Jurkat, Clone E6-1 (cell line): ENCODE measurements around the gene NIP7.
"Not testable (repeated sequence)": the region's sequence is repeated elsewhere in the genome, so short reads cannot be mapped to it uniquely, and the experiment has no call there.

Experiments used
- DNase-seq: peaks from one replicate; pipeline ENCODE4 v3.0.0-alpha.2; 2011; ENCODE audit warnings: low read depth, low spot score
- H3K4me3 ChIP-seq: 2 replicates; pipeline ENCODE4 v1.5.1; 2011; ENCODE audit warnings: mild to moderate bottlenecking, low read length, control low read depth, moderate library complexity

NIP7 gene

DNA sequence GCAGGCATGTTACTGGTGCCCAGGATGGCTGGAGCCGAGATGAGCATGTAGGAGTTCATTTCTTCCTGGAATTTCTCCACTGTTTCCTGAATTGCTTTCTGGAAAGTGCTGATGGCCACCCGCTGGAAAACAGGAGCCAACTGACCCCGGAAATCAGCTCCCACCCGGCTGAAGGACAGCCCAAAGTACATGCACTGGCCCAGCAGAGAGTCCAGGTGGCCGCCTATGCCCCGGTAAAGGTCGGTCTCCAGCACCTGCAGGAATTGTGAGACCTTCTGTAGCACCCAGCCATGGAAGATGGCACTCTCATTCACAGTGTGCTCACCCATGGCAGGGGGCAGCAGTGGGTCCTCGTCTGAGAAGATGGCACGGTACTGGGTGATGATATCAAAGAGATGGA lies 4.9 kb upstream of the NIP7 start:
- no peak for DNase-seq
- H3K4me3 ChIP-seq = no peak overlapping the region

DNA sequence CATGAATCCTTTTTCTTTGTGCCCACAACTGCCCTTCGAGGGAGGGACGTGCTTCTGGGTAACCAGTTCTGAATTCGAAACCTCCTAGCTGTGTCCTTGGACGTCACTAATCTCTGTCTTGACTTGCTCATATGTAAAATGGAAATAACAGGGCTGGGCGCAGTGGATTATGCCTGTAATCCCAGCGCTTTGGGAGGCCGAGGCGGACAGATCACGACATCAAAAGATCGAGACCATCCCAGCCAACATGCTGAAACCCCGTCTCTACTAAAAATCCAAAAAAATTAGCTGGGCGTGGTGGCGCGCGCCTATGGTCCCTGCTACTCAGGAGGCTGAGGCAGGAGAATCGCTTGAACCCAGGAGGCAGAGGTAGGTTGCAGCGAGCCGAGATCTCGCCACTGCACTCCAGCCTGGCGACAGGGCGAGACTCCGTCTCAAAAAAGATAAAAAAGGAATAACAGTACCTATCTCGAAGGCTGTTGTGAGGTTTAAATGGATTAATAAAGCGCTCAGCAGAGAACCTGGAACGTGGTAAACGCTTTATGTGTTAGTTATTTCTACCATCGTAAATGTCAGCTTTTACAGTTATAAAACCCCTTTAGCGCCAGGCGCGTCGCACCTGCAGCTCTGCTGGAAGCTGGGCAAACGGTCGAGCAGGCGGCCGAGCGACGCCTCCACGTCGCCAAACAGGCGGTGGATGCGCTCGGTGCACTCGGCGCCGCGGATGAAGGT lies 849 bp upstream of the NIP7 start:
- DNase-seq = no peak
- peak overlapping the region; percentile 89 for H3K4me3 ChIP-seq

DNA sequence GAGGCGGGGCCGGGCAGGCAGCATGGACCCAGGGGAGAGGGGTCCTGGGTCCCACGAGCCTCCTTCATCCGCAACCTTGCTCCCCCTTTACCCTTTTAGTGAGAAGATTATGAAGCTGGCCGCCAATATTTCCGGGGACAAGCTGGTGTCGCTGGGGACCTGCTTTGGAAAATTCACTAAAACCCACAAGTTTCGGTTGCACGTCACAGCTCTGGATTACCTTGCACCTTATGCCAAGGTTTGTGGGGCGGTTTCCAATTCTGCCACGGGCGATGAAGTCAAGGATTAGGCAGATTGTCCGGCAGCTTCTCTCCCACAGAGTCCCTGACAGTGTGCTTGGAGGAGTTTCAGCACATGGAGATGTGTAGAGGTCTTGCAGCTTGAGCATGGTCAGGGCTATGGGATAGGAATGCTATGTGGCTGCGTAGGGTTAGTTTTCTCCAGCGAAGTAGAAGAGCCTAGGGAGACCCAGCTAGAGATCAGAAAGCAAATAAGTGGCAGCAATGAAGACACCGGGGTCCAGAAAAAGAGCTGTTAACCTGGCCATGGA lies 598 bp downstream of the NIP7 start:
- DNase-seq = no peak
- peak overlapping the region; percentile 89 for H3K4me3 ChIP-seq

- no peak for DNase-seq
- H3K4me3 ChIP-seq = no peak overlapping the region
Observed at GRCh38 chr16:69344171-69344570, 4.6 kb downstream of the NIP7 start.

DNA sequence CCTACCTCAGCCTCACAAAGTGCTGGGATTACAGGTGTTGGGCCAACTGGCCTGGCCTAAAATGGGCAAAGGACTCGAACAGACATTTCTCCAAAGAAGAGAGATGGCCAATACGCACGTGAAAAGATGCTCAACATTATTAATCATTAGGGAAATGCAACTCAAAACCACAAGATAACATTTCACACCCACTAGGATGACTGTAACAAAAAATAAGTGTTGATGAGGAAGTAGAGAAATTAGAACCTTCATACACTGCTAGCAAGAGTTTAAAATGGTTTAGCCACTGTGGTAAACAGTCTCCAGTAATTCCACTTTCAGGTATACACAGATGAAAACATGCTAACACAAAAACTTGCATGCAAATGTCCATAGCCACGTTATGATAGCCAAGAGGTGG lies 6.4 kb downstream of the NIP7 start:
- H3K4me3 ChIP-seq = no peak overlapping the region
- DNase-seq = no peak

GRCh38 chr16:69346683-69347082 lies 7.1 kb downstream of the NIP7 start:
- no peak overlapping the region for H3K4me3 ChIP-seq
- no peak for DNase-seq

DNA sequence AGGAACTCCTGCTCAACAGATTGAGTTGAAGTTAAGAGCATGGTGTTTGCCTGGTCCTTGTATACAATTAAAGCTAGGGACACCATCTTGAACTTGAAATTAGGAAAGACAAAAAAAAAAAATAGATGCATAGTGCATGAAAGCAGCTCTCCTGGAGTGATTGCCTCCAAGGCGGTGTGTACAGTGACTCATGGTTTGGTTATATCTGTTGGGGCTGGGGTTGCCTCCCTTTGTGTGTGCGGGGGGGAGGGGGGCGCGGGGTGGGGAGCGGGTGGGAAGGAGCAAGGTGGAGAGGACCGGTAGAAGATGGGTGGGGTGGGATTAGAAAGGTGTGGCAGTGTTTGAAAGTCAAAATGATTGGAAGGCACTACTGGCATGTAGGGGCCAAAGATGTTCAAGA lies 8.7 kb downstream of the NIP7 start:
- no peak for DNase-seq
- no peak overlapping the region for H3K4me3 ChIP-seq

DNA sequence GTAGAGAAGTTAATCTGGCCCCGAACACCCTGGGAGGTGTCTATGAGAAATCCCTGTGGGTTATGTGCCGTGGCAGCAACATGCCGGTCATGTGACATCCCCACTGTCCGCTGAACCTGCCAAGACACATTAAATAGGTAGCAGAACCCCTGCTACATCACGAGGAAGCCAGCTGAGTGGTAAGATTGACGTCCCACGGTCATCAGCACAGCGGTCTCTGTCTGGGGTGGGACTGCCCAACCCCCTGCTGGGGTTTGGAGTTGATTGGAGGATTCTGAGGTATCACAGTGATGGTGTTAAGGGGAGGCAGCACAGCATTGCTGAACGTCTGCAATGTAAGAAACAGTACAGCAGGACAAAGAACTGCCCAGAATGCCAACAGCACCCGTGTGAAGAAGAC lies 10.0 kb downstream of the NIP7 start:
- no peak overlapping the region for H3K4me3 ChIP-seq
- DNase-seq = no peak

GRCh38 chr16:69350536-69351133 lies 11.1 kb downstream of the NIP7 start:
- no peak for DNase-seq

DNA sequence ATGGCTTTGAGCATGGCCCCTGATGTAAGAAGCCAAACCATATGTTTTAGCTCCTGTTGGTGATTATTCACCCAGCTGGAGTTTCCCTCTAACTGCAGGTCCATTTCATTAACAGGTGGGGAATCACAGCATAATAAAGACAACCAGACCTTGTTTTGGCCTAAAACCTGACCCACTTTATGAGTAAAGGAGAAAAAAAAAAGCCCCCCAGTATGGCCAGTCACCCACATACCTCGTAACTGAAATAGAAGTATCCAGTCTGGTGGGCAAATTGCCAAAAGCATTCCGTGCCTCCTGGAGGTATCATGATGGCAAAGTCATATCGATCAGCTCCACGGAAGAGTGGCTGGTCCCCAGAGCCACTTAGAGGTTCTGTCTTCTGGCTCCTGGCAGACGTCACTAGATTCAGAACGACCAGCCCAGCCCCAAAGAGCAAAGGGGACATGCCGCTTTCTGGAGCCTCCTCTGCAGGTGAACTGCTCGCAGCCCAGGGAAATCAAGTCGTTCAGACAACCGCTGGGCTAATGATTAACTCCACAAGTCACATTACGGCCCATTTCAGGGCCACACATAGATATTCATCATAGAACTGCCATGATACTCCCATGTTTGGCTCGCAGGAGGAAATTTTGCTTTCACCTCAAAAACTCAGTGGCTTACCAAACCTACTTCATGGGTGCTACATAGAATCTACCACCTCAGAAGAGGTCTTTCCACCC lies 11.9 kb downstream of the NIP7 start, which contains the start of gene TMED6:
Gene TMED6, minus strand, starts transcription at position 478 of the 719 bp plus-strand sequence. Its CDS starts 33 bp downstream, at position 445.
- DNase-seq = no peak
- H3K4me3 ChIP-seq = no peak within 1 kb of the TSS

More at GRCh38 chr16:69350536-69351133, 11.1 kb downstream of the NIP7 start:
- H3K4me3 ChIP-seq = no peak overlapping the region

DNA sequence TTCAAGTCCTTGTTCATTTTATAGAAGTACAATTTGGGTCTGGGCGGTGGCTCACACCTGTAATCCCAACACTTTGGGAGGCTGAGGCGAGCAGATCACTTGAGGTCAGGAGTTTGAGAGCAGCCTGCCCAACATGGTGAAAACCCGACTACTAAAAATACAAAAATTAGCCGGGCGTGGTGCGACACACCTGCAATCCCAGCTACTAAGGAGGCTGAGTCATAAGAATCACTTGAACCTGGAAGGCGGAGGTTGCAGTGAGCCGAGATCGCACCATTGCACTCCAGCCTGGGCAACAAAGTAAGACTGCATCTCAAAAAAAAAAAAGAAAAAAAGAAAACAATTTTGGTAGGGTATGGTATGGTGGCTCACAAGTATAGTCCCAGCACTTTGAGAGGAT lies 20.5 kb downstream of the NIP7 start:
- not testable (repeated sequence) for DNase-seq, H3K4me3 ChIP-seq

DNA sequence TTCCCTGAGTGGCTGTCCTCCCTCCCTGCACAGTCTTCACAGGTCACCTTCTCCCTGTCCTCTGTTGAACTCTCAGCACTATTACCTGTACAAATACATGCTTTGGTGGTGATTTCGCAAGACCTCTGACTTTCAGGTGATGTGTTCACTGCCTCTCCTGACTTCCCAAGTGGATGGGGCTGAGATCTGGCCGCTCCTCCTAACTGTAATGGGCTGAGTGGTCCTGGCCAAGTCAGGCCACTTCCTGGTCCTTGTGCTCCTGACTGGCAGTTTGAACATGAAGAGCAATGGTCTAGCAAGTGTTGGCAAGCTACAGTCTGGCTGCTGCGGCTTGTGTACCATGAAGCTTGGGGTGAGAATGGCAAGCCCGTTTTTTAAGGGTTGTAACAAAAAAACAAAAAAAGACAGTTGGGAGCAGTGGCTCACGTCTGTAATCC lies 23.7 kb downstream of the NIP7 start:
- H3K4me3 ChIP-seq = no peak overlapping the region
- DNase-seq = no peak

DNA sequence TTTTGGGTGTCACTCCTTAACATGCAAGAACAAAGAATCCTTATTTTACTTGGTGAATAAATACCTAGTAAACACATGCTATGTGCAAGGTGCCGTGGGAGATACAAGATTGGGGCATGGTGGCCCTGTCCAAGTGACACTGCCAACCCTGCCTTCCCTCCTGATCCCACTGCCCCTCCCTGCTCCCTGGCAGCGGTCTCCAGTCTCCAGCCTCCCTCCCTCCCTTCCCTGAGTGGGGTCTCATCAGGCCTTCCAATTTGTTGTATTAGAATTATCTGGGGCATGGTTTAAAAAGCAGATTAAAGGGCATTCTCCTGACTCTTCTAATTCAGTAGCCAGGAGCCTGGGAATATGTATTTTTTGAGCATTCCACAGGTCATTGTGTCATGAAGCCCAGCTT lies 24.5 kb downstream of the NIP7 start:
- no peak for DNase-seq
- H3K4me3 ChIP-seq = no peak overlapping the region

DNA sequence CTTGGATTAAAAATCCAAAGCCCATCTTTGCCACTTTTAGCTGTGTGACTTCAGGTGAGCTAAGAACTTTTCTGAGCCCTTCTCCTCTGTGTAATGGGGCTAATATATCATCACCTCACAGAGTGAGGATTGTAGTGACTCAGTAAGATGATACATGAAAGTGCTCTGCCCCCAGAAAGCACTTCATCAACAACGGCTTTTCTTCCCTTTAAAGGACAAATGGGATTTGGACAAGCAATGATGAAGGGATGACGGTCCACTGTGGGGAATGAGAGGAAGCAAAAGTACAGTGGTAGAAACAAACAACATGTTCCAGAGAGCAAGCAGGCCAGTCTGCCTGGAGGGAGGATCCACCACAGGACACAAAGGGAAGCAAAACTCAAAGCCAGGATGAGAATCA lies 26.3 kb downstream of the NIP7 start:
- H3K4me3 ChIP-seq = no peak overlapping the region
- DNase-seq = no peak

DNA sequence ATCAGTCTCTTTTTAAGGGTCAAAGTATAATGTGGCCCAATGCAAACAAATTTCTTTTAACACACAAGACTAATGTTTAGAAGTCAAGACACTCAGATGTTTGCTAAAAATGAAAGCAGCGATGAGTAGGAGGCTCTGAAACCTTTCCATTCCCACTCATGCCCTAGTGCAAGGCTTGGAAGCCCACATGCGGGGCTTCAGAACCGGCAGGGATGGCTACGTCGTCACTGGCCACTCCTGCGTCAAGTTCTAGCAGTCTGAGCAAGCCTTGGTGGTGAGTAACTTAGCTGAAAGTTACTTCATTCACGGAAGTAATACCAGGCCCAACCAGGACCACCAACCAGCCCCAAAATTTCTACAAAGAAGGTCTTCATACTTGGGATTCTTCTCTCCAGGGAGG lies 26.9 kb downstream of the NIP7 start:
- no peak overlapping the region for H3K4me3 ChIP-seq
- DNase-seq = no peak

DNA sequence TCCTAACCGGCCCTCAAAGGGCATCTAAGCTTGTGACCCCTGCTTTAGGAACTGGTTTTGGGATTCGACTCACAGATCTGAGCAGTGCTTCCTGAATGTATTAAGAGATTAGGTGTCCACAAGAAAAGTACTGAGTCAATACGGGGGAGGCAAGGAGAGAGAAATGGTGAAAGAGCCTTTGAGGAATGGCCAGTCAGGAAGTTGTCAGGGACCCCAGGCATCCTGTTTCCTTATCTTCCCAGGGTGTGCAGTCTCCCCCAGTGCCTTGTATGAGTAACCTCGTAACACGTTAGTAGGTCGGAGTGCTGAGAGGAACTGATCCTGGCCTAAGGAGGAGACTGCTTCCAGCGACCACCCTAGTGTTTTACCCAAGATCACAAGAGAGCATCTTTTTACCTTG lies 28.4 kb downstream of the NIP7 start:
- no peak for DNase-seq
- H3K4me3 ChIP-seq = no peak overlapping the region

DNA sequence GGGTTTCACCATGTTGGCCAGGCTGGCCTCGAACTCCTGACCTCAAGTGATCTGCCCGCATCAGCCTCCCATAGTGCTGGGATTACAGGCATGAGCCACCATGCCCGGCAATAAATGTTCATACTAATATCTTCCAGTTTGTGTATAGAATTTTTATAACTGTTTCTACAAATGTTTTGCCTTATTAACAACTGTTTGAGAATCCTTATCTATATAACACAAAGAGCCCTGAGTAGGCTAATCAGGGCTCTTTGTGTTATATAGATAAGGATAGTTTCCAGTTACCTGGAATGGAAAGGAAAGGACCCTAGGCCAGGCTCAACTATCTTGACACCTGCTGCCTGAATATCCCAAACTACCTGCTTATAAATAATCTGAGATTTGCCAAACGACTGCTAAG lies 29.3 kb downstream of the NIP7 start:
- no peak overlapping the region for H3K4me3 ChIP-seq

DNA sequence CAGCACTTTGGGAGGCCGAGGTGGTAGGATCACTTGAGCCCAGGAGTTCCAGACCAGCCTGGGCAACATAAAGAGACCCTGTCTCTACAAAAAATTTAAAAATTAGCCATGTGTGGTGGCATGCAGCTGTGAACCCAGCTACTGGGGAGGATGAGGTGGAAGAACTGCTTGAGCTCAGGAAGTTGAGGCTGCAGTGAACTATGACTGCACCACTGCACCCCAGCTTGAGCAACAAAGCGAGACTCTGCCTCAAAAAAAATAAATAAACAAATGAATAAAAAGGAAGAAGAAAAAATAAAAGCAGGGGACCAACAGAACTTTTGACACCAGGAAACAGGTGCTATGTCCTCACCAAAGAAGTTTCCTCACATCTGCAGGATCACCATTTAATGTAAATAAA lies 32.0 kb downstream of the NIP7 start:
- H3K4me3 ChIP-seq = no peak overlapping the region
- peak; percentile 64 for DNase-seq

More for the DNA sequence above, 29.3 kb downstream of the NIP7 start:
- DNase-seq = no peak

DNA sequence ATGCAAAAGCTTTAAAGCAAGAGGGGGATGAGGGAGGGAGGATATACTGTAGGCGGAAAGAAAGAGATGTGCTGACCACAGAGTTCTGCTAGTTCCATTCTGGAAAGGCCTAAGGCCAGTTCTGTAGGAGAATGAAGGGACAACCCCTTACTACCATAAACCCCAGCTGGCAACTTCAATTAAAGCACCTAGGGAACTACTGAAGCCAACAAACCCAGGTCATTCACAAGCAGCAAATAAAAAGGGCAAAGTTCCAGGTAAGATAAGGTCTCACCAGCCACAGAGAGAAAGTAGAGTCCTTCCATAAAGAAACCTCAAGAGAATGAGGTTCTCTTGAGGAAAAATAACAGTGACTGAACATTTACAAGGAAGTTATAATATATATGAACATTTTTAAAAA lies 33.4 kb downstream of the NIP7 start:
- no peak overlapping the region for H3K4me3 ChIP-seq
- DNase-seq = no peak
